HG02840 (cell line): ENCODE results near the gene NAPSA.
"Not testable (repeated sequence)": the region's sequence is repeated elsewhere in the genome, so short reads cannot be mapped to it uniquely, and the experiment has no call there.

Experiments
- ATAC-seq: cut with Tn5 transposase; IDR thresholded peaks from one replicate; pipeline ENCODE4 v1.9.1; 2021; ENCODE audit warnings: mild to moderate bottlenecking, moderate library complexity, moderate number of reproducible peaks; ENCODE audit not compliant: unreplicated experiment, low FRiP score

Gene NAPSA

GRCh38 chr19:50365434-50366306, at the start of gene NAPSA:
Gene NAPSA, minus strand, starts transcription at chr19:50365639. Its CDS starts 18 bp downstream, at chr19:50365621.
- ATAC-seq: no peak

GRCh38 chr19:50413531-50413930, 48.1 kb upstream of the NAPSA start:
- ATAC-seq: no peak

GRCh38 chr19:50413096-50413495, 47.7 kb upstream of the NAPSA start:
- no peak for ATAC-seq

GRCh38 chr19:50412419-50412818, 47.0 kb upstream of the NAPSA start:
- ATAC-seq: no peak

- no peak for ATAC-seq
Measured at GRCh38 chr19:50410109-50410508, 44.7 kb upstream of the NAPSA start.

- ATAC-seq: no peak
Measured at GRCh38 chr19:50409347-50409746, 43.9 kb upstream of the NAPSA start.

- no peak for ATAC-seq
Measured at GRCh38 chr19:50406829-50407228, 41.4 kb upstream of the NAPSA start.

- ATAC-seq: no peak
Measured at GRCh38 chr19:50406156-50406820, 40.8 kb upstream of the NAPSA start.

GRCh38 chr19:50402544-50403301, 37.3 kb upstream of the NAPSA start:
- no peak for ATAC-seq

GRCh38 chr19:50401605-50402450, 36.4 kb upstream of the NAPSA start:
- ATAC-seq: no peak

GRCh38 chr19:50399368-50399745, 33.9 kb upstream of the NAPSA start:
- no peak for ATAC-seq

- no peak for ATAC-seq
Measured at GRCh38 chr19:50398675-50399367, 33.4 kb upstream of the NAPSA start.

- no peak for ATAC-seq
Measured at GRCh38 chr19:50394017-50394416, 28.6 kb upstream of the NAPSA start.

- no peak for ATAC-seq
Measured at GRCh38 chr19:50393589-50393988, 28.1 kb upstream of the NAPSA start.

GRCh38 chr19:50392759-50393158, 27.3 kb upstream of the NAPSA start:
- no peak for ATAC-seq

- not testable (repeated sequence) for ATAC-seq
Measured at GRCh38 chr19:50390952-50391351, 25.5 kb upstream of the NAPSA start.

GRCh38 chr19:50390295-50390694, 24.9 kb upstream of the NAPSA start:
- not testable (repeated sequence) for ATAC-seq

GRCh38 chr19:50387868-50388245, 22.4 kb upstream of the NAPSA start:
- ATAC-seq: no peak

- ATAC-seq: no peak
Measured at GRCh38 chr19:50387176-50387867, 21.9 kb upstream of the NAPSA start.
